ENCODE measurements around the gene TMEM61. TPM values are rescaled to one million over a fixed set of nuclear protein-coding genes. Genes with fewer than 3 reads are reported as not detected.

The TMEM61 gene
- total and polyA plus RNA-seq, 2 donors (not counting 1 experiment from before 2014, with no cell fraction given) = not detected

- no peak overlapping the region for H3K27ac ChIP-seq (ENCODE audit: low read length in 2 of 2)
- TF ChIP-seq CTCF (IDR thresholded peaks at IDR 0.05) (no peak), EZH2 (IDR thresholded peaks at IDR 0.05; ENCODE audit: borderline replicate concordance, insufficient read depth, low read depth, low read length, poor library complexity, severe bottlenecking) (no peak)
- Mint-ChIP-seq H3K4me1 (peaks cover 14% of the 10 kb centered on the region), H3K4me3 (no peak overlapping the region), H3K27ac (no peak overlapping the region), H3K27me3 (peaks cover 48% of the 10 kb centered on the region), H3K9me3 (ENCODE audit: insufficient read depth) (no peaks in the 10 kb centered on the region)
- intact Hi-C loops (cut with micrococcal nuclease) = loop anchor here (1.0 kb wide), 1 partner anchor 52 kb away; no protein-coding TSS in a partner anchor
- H3K79me2 ChIP-seq (ENCODE audit: control insufficient read depth, insufficient read depth, low read length) = no peaks in the 10 kb centered on the region
- H3K36me3 ChIP-seq (replicated peaks in 1 of 2; ENCODE audit: control extremely low read depth in 1 of 2, control insufficient read depth in 1 of 2, extremely low read depth in 1 of 2, insufficient read depth in 2 of 2, low read length in 1 of 2) = no peaks in the 10 kb centered on the region
- ChIA-PET CTCF (interaction anchor here (0.7 to 1.7 kb wide), 6 partner anchors 13 to 52 kb away, joined by 3 to 17 read pairs (median 4); no protein-coding TSS in a partner anchor), POLR2A (interaction anchor here (0.7 kb wide), 1 partner anchor 24 kb away, joined by 8 read pairs; no protein-coding TSS in a partner anchor)
- no peak overlapping the region for H3K4me3 ChIP-seq (ENCODE audit: control extremely low read depth in 1 of 5, extremely low read depth in 1 of 5, insufficient read depth in 1 of 5, low read depth in 2 of 5, low read length in 4 of 5)
- peaks cover 10 to 11% of the 10 kb centered on the region in 2 donors for H3K4me1 ChIP-seq (ENCODE audit: control insufficient read depth in 2 of 2, insufficient read depth in 2 of 2, low read length in 2 of 2)
- H3K27me3 ChIP-seq (replicated peaks in 1 of 4; ENCODE audit: control extremely low read depth in 1 of 4, control insufficient read depth in 3 of 4, insufficient read depth in 4 of 4, low read length in 3 of 4) = peaks cover 0 to 52% (median 13%) of the 10 kb centered on the region in 4 experiments
- peak overlapping the region; percentile 22 for H2AFZ ChIP-seq (ENCODE audit: insufficient read depth, low read depth, low read length, poor library complexity, severe bottlenecking)
- peaks cover 0 to 6% (median 0%) of the 10 kb centered on the region in 3 donors for H3K9me3 ChIP-seq (ENCODE audit: control extremely low read depth in 1 of 3, control insufficient read depth in 2 of 3, insufficient read depth in 1 of 3, low read length in 2 of 3)
- H3K4me2 ChIP-seq (replicated peaks; ENCODE audit: low read depth, low read length, poor library complexity, severe bottlenecking) = peak overlapping the region; percentile 55
- no peaks in the 10 kb centered on the region for H4K20me1 ChIP-seq (ENCODE audit: control insufficient read depth, insufficient read depth, low read length, poor library complexity, severe bottlenecking)
- H3K9ac ChIP-seq (ENCODE audit: low read length) = no peak overlapping the region
- ATAC-seq (ENCODE audit: low read depth) (no peak), DNase-seq (peak; percentile 16)
- WGBS (ENCODE audit: insufficient coverage) = 15% methylated on average over 42 of the region's 46 CpGs
Measured at GRCh38 chr1:54996869-54997710, 16.7 kb downstream of the TMEM61 start.

- no peak overlapping the region for H3K27ac ChIP-seq (ENCODE audit: low read length in 2 of 2)
- no peak for DNase-seq
Measured at GRCh38 chr1:54997711-54997986, 17.2 kb downstream of the TMEM61 start.

More at GRCh38 chr1:54997711-54997986, 17.2 kb downstream of the TMEM61 start:
- ChIA-PET POLR2A (no interaction called here), CTCF (no interaction called here)
- peaks cover 14% of the 10 kb centered on the region for H3K4me1 Mint-ChIP-seq
- no peak overlapping the region for H3K4me3 Mint-ChIP-seq
- H3K9me3 Mint-ChIP-seq (ENCODE audit: insufficient read depth) = no peaks in the 10 kb centered on the region
- no peaks in the 10 kb centered on the region for H3K36me3 ChIP-seq (replicated peaks in 1 of 2; ENCODE audit: control extremely low read depth in 1 of 2, control insufficient read depth in 1 of 2, extremely low read depth in 1 of 2, insufficient read depth in 2 of 2, low read length in 1 of 2)
- H4K20me1 ChIP-seq (ENCODE audit: control insufficient read depth, insufficient read depth, low read length, poor library complexity, severe bottlenecking) = no peaks in the 10 kb centered on the region
- H3K79me2 ChIP-seq (ENCODE audit: control insufficient read depth, insufficient read depth, low read length) = no peaks in the 10 kb centered on the region
- no peak for ATAC-seq (ENCODE audit: low read depth)
- H3K27ac Mint-ChIP-seq = no peak overlapping the region
- H3K9ac ChIP-seq (ENCODE audit: low read length) = no peak overlapping the region
- TF ChIP-seq CTCF (IDR thresholded peaks at IDR 0.05) (no peak), EZH2 (IDR thresholded peaks at IDR 0.05; ENCODE audit: borderline replicate concordance, insufficient read depth, low read depth, low read length, poor library complexity, severe bottlenecking) (no peak)
- H3K4me2 ChIP-seq (replicated peaks; ENCODE audit: low read depth, low read length, poor library complexity, severe bottlenecking) = no peak overlapping the region
- intact Hi-C loops (cut with micrococcal nuclease) = no loop called here
- H3K27me3 Mint-ChIP-seq = peaks cover 48% of the 10 kb centered on the region
- H2AFZ ChIP-seq (ENCODE audit: insufficient read depth, low read depth, low read length, poor library complexity, severe bottlenecking) = no peak overlapping the region
- H3K4me3 ChIP-seq (ENCODE audit: control extremely low read depth in 1 of 5, extremely low read depth in 1 of 5, insufficient read depth in 1 of 5, low read depth in 2 of 5, low read length in 4 of 5) = no peak overlapping the region
- WGBS (ENCODE audit: insufficient coverage) = 73% methylated on average over 5 of the region's 6 CpGs
- H3K4me1 ChIP-seq (ENCODE audit: control insufficient read depth in 2 of 2, insufficient read depth in 2 of 2, low read length in 2 of 2) = peaks cover 10 to 11% of the 10 kb centered on the region in 2 donors
- peaks cover 0 to 52% (median 13%) of the 10 kb centered on the region in 4 experiments for H3K27me3 ChIP-seq (replicated peaks in 1 of 4; ENCODE audit: control extremely low read depth in 1 of 4, control insufficient read depth in 3 of 4, insufficient read depth in 4 of 4, low read length in 3 of 4)
- H3K9me3 ChIP-seq (ENCODE audit: control extremely low read depth in 1 of 3, control insufficient read depth in 2 of 3, insufficient read depth in 1 of 3, low read length in 2 of 3) = peaks cover 0 to 6% (median 0%) of the 10 kb centered on the region in 3 donors
